Ovary (tissue), 3 donors: ENCODE data around the gene MAGEC1.

Experiments used
- EP300 ChIP-seq: sonication (generic); formaldehyde crosslinking; IDR thresholded peaks from one replicate; pipeline ENCODE4 v1.6.1; 2017; ENCODE audit warnings: antibody characterized with exemption
- POLR2A ChIP-seq: fragments of 450-650 bp; IDR thresholded peaks from one replicate; pipeline ENCODE4 v1.6.1; 2017; ENCODE audit warnings: antibody characterized with exemption, mild to moderate bottlenecking, moderate library complexity
- TF ChIP-seq, protein P1 (sequence below), 3 donors: fragments of 450-650 bp in 2 of 3; fragments of 200-600 bp in 1 of 3; IDR thresholded peaks; one replicate each; pipeline versions ENCODE4 v1.5.1 to v1.8.0; 2016 to 2022; ENCODE audit warnings: antibody characterized with exemption in 3 of 3, mild to moderate bottlenecking in 1 of 3
- donor health status: DM: no; HTN: no; CAD: no.

DNA sequence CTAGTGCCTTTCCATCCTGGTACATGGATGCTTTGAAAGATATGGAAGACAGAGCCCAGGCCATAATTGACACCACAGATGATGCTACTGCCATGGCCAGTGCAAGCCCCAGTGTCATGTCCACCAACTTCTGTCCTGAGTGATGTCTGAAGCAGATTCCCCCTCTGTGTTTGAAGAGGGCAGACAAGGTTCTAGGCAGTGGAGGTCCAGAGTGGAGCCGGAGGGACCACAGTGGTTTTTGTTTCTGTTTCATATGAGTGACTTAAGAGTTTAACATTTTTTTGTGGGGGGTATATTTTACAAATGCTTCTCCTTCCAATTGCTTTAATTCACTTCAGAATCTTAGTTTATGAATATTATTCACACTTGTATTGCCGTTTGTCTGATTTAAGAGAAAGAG is 6.0 kb upstream of the MAGEC1 start:
- no peak for TF ChIP-seq EP300
- TF ChIP-seq, protein P1, sequence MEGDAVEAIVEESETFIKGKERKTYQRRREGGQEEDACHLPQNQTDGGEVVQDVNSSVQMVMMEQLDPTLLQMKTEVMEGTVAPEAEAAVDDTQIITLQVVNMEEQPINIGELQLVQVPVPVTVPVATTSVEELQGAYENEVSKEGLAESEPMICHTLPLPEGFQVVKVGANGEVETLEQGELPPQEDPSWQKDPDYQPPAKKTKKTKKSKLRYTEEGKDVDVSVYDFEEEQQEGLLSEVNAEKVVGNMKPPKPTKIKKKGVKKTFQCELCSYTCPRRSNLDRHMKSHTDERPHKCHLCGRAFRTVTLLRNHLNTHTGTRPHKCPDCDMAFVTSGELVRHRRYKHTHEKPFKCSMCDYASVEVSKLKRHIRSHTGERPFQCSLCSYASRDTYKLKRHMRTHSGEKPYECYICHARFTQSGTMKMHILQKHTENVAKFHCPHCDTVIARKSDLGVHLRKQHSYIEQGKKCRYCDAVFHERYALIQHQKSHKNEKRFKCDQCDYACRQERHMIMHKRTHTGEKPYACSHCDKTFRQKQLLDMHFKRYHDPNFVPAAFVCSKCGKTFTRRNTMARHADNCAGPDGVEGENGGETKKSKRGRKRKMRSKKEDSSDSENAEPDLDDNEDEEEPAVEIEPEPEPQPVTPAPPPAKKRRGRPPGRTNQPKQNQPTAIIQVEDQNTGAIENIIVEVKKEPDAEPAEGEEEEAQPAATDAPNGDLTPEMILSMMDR (IDR thresholded peaks at IDR 0.05), result no peak
- no peak for TF ChIP-seq POLR2A
